Measurements from ENCODE around the gene TTC23L.

TTC23L gene

DNA sequence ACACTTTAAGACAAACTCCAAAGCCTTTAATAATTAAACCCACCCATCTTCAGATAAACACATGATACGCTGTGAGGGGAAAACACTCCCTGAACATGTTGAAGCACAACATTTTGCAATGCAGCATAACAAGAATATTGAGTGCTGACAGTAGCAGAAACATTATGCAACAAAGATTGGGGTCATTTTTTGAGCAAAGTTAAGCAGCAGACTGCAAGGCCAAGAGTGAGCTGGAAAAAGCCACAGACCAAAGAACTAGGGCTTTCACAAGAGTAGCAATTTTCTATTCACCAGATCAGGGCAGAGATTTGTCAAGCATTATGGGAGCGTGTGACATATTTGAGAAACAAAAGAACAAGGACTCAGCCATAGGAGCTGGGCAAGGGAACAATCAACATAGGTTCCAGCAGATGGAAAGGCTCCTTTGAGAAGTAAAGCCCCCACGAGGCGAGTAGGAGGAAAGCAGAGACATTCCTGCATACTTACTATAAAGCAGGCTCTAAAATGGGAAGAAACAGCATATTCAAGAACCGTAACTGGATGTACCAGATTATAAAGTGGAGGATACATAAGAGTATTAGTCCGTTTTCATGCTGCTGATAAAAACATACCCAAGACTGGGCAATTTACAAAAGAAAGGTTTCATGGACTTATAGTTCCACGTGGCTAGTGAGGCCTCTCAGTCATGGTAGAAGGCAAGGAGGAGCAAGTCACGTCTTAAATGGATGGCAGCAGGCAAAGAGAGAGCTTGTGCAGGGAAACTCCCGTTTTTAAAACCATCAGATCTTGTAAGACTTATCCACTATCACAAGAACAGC, 4.8 kb upstream of the TTC23L start:
- DNase-seq, result no peak

DNA sequence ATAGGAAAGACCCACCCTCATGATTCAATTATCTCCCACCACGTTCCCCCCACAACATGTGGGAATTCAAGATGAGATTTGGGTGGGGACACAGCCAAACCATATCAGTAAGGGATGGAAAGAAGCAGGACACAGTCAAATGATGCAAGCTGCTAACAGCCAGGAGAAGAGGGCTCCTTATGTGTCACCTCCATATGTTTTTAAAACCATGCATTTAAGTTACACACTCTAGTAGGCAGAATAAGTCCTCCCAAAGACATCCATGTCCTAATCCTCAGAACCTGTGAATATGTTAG, 4.2 kb upstream of the TTC23L start:
- no peak for DNase-seq

DNA sequence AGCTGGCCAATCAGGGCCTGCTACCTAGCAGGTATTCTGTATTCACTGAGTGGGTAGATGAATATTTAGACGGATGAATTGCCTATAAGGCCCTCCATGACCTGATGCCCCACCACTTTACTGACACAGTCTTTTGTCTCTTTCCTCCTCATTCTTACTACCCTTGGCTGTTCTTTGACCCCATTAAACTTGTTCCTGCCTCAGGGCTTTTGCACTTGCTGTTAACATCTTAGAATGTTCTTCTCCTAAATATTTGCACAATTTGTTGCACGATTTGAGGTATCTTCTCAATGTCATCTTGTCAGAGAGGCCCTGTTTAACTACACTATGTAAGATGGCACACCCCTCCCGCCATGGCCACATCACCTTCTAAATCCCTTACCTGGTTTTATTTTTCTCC, 3.3 kb upstream of the TTC23L start:
- no peak for DNase-seq

DNA sequence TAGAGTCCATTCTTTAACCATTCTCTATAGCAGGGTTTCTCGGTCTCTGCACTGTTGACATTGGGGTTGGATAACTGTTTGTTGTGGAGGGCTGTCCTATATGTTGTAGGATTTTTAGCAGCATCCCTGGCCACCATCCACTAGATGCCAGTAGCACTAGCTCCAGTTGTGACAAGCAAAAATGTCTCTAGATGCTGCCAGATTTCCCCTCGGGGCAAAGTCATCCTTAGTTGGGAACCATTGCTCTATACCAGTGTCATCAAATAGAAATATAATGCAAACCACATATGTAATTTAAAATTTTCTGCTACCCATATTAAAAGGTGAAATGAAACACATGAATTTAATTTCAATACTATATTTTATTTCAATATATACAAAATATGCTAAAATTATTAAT, 2.9 kb downstream of the TTC23L start:
- DNase-seq, result no peak

DNA sequence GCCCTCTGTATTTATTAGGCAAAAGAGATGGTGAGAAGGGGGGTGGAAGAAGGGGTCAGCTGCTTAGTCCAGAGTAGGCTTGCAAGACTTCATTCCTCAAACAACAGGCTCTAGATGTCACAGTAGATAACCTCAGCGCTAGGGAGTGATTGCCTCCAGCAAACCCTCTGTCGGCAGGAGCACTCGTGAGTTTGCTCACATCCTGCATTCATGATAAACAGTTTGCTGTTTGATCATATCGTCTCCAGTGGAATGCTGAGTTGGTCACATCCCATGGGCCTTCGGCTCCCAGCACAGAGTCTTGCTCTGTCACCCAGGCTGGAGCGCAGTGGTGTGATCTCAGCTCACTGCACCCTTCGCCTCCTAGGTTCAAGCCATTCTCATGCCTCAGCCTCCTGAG, 3.6 kb downstream of the TTC23L start:
- DNase-seq, result no peak

DNA sequence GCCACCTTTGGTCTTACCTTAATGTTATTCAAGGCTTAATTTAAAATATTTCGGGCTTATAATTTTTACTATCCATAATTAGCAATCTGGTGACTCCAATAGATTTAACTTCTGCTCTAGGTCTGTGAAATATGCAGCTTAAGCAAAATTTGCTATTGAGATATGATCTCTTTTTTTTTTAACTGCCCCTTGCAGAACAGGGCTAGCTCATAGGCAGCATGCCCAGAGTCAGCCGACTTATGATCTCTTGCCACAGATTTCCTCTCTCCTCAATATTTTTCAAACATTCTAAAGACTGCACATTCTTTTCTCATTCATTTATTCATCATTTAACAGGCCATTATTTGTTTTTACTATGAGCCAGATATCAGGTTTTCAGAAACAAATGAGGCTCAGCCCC, 4.5 kb downstream of the TTC23L start:
- no peak for DNase-seq

DNA sequence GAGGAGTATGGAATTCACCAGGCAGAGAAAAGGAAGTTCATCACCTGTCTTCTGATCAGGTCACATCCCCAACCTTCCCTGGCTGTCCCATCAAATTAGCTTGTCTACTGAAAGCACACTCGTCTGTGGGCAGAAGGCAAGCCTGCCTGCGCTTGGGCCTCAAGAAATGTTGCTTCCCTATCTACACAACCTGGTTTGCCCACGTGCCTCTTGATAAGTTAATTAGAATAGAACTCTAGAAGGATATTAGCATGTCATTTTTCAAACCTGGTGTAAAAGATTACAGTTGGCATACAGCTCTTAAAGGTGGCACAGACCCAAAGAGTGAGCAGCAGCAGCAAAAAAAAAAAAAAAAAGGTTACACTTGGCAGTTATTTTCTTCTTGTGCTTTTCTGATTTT, 5.1 kb downstream of the TTC23L start:
- DNase-seq, result no peak

DNA sequence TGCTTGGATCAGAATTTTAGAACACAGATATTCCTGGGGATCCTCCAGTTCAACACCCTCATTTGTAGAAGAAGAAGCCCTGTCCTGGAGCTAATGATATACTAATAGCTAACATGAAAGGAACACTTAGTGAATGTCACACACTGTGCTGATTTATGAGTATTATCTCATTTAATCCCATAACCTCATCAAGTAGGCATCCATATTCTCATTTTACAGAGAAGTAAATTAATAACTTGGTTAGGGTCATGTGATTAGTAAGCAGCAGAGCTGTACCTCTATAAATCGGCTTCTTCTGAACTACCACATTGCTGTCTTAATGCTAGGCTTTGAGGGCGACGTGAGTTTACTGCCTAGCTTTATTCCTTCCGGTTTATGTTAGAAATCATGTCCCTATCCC, 6.0 kb downstream of the TTC23L start:
- DNase-seq, result no peak

DNA sequence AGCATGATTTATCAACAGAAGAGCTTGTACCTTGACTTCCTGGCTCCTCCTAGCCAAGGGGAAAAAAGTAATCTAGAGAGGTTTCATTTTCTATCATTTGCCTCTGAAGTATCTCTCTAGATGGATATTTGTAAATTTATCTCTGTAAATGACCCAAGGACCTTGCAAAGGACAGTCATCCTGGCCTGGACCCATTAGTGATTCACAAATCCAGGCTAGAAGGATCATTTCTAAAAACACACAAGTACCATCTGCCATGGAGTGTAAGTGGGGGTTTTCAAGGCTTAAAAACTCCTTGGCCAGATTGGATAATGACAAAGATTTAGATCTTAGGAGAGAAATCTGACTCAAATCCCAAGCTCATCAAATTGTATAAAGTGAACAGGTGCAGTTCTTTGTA, 8.1 kb downstream of the TTC23L start:
- DNase-seq, result no peak

DNA sequence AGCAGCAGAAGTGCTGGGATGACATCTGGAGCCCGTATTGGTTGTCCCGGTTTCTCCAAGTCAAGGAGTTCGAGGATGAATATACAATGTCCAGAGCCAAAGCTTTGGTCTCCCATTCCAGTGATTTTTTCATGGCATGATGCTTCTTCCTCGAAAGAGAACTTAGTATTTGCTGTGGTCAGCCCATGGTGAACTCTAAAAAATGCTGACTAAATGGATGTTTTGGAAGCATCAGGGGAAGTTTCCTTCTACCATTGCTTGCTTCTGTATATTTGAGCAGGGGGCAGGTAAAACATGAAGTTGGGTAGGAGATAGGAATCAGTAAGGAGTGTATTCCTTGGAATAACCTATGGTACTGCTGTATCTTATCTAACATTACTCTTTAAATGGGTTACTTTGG, 8.6 kb downstream of the TTC23L start:
- no peak for DNase-seq

DNA sequence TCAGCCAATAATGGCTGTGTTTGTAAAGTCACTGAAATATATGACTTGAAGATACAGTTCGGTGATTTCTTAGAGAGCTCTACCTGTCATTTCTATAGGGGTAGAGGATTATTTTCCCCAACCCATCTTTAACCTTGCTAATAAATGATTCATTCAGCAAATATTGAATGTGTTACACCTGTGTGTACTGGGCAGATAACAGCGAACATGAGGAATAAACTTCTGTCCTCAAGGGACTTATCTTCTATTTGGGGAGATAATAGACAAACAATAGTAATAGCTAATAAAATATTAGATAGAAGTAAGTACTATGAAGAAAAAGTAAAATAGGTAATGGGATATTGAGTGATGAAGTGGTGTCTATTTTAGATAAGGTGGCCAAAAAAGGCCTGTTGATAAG, 9.3 kb downstream of the TTC23L start:
- no peak for DNase-seq

DNA sequence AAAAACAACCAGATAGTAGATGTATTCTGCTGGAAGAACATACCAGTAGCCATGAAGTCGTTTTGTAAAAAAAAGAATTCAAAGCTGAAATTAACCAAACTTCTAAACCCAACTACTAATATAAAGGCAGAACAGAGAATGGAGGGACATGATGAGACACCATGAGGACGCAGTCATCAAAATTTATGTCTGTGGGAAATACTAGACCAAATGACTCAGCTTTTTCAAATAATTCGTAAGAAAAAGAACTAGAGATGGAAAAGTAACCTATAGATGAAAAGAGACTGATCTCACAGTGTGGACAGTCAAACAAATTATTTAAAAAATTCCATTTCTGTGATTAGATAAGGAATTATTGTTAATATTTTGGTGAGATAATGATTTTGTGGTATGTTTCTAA, 10.3 kb downstream of the TTC23L start:
- no peak for DNase-seq

DNA sequence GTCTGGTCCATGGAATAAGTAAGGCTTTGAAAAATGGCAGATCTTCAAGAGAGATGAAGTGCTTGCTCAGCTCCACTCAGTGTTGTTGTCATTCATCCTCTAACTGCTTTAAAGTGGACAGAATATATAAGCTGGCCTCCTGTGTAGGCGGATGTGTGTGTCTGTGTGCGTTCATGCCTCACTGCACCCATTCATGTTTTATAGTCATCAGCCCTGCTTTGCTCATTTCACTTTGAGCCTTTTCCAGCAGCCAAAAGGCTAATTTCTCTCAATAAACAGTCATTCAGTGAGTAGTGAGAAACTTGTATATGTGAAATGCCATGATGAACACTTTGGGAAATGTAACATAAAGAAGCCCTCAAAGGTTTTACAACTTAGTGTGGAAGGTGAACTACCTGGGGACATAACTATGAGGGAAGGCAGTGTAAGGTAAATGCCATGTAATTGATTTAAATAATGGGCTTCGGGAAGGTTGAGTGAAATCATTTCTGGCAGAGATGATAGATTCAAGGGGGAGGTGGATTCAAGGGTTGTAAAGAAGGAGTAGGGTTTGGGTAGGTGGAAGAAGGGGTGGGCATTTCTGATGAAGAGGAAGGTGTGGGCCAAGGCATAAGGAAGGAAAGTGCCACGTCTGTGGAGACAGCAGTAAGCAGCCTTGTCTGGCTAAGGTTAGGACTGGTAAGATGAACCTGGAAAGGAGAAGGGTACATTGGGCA, 15.7 kb downstream of the TTC23L start:
- DNase-seq, result peak; percentile 37

DNA sequence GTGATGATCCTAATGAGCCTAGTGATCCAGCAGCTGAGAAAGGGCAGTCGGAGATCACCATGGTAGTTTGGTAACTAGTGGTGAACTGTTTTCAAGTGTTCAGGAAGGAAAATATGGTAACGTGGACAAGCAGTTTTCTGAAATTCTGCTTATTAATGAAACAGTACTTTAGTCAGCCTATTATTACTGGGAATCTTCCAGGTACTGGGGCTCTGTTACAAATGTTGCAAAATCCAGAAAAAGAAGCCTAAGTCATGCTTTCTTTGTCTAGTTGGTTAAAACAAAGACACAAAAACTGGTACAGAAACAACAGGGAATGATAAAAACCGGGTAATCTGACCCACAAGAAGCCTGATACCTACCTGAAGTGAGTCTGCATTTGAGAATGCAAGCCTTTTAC, 18.2 kb downstream of the TTC23L start:
- DNase-seq, result no peak

DNA sequence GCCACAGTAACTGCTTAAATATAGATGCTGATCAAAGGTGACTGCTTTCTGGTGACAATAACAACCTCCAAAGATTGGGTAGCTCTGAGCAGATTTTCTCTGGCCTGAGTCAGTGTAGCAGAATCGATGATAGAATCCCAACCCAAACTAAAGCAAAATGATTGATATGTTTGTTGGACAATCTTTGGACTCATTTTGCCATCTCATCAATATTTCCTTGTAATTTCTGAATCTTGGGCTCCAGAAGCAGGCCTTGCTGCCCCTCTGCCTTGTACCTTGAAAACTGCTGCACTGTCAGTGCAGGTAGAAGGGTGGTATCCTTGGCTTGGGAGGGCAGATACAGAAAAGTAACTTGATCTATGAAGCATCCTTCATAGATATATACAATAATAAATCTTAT, 18.9 kb downstream of the TTC23L start:
- no peak for DNase-seq

DNA sequence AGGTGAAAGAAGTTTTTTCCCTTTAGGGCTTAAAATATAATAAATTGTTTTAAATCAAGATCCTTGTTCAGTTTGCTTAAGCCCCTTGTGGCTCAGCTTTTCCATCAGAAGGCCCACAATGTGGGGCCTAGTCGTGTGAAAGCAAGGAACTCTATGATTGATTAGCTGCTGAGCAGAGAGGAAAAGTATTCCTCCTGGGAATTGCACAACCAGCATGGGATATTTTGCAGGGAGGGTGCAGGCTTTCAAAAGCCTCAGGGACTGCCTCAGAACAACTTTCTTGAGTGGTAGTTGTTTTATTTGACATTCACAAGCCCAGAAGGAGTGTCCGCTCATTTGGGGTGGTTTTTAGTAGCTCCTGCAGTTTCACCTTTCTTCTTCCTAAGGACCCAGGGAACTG, 19.8 kb downstream of the TTC23L start:
- DNase-seq, result no peak

DNA sequence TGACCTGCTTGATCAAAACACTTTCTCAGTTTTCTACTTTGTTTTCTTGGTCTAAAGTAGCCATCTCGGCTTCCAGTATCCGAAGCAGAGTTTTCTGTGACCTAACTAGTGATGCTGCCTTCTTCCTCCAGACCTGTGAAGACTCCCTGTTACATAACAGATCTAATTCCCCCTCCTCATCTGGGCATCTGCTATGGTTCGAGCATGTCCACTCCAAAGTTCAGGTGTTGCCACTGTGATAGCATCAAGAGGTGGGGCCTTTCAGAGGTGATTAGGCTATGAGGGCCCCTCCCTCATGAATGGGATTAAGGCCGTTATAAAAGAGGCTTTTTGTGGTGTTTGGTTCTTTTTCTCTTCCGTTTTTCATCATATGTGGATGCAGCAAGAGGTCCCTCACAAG, 20.3 kb downstream of the TTC23L start:
- DNase-seq, result no peak

DNA sequence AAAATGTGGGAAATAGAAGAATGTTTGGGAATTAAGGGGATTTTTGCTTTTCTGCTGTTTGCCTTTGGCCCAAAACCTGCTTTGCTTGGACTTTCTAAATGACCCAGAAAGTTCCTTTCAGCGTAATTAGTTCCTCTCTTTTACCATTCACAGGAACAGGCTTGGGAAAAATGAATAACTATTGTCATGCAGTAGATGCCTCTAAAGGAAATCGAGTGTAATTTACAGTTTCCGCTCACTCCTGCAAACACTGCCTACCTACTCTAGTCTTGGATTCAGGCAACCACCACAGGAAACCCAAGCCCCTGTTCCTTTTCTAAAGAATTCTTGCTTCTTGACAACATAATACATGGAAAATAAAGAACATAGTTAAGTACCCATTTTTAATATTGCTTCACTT, 25.0 kb downstream of the TTC23L start:
- DNase-seq, result no peak

DNA sequence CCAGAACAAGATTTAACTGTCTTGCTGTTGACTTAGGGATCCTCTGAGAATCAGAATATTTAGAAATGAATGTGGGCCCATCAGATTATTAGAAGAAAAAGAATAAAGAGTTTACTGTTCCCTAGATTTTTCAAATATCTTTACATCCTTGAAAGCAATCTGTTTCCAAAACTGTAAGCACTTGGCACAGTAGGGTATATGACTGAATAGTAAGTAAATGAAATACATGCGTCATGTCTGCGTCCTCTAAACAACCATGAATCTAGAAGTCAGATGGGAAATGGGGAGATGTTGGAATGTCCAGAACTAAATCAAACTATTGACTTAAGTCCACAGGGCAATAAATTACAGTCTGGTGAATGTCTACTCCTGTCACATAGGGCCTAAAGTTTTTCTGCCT, 26.1 kb downstream of the TTC23L start:
- no peak for DNase-seq

DNA sequence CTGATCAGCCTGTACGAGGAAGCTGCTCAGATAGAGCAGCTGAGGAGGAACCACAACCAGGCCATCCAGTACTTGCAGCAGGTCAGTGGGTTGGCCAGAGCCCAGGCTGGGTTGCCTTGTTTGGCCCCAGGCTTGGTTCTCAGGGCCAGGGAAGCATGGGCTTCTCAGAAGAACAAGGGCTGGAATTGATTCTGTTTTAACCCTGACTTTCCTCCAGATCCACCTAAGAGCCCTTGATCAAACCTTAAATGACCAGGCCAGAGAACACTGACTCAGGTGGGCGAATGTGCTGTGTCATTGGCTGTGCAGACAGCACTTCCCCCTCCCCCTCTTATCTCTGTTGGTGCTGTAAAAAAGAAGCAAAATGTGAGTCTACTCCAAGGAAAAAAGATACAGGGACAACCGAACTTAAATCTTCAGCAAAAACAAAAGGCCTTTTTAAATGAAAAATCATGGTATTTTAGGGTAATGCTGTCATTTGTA, 28.1 kb downstream of the TTC23L start:
- DNase-seq, result no peak

DNA sequence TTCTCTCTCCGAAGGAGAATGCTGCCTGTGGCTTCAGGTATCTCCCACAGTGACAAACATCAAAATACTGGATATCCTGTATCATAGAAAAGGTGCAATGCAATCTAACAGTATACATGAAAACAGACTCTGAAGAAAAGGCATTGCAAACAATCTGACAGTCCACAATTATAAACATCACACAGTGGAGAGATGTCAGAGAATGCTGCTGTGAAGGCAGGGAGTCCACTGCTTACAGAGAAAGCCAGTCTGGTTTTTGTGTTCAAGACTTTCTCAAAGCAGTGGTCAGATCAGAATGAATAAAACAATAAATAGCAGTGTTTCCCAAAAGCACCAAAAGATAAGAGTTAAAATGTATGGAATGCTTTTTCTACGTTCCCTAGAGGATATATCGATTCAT, 28.7 kb downstream of the TTC23L start:
- no peak for DNase-seq

DNA sequence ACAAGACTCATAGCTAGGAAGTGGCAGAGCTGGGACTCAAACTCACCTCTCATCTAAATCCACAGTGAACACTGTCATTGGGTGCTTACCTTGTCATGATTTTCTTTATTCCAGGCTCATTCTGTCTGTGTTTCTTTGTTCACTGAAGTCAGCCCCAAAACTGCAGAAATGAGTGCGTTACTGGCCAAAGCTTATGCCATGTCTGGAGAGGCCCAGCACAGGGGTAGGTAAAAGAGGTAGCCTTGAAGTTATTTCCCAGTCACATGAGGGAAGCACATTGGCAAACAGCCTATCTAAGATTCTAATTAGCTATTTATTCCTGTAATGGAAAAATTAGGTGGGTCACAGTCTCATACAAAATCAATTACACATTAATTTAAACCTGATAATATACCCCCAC, 29.8 kb downstream of the TTC23L start:
- DNase-seq, result no peak

DNA sequence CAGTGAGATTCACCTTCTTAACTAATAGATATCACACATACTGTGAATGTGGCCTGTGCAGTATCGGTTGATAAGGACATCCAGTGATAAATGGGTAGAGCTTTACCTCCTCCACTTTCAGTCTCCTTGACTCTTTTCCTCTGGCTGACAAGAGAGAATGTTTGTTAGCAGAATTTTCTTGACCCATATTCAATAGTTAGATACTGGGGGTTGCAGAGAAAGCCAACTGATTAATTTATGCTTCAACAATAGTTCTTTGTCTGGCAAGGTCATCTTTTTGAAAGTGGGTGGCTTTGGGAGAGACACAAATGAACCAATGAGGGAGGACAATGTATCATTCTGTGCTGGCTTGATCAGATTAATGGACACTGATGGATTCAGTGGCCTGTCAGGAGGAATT, 30.3 kb downstream of the TTC23L start:
- DNase-seq, result no peak

DNA sequence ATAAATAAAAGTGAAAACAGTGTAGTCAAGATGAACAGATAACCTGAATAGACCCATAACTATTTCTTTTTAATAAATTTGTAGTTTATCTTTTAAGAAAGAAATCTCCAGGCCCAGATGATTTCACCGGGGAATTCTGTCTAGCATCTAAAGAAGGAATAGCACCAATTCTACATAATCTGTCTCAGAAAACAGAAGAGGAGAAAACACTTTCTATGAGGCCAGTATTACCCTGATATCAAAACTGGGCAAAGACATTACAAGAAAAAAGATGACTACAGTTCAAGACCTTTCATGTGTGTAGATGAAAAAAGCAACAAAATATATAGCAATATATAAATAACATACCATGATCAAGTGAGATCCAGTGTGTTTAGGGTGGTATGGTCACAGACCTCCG, 31.4 kb downstream of the TTC23L start:
- DNase-seq, result no peak

DNA sequence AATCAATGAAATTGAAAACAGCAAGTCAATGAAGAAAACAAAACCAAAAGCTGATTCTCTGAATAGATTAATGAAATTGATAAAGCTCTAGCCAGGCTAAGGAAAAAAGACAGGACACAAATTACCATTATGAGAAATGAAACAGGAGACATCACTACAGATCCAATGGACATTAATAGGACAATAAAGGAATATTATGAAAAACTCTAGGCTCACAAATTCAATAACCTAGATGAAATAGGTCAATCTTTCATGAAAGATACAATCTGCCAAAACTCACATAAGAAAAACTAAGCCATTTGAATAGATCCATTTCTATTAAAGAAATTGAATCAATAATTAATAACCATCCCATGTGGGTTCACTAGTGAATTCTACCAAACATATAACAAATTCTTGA, 37.3 kb downstream of the TTC23L start:
- no peak for DNase-seq

Data from NCI-H526 treated with DMSO at 0.1 percent for 48 hours (cell line).